ENCODE results near the gene HBA2. TPM values are rescaled to one million over a fixed set of nuclear protein-coding genes. Genes with fewer than 3 reads are reported as not detected.
"Not testable (repeated sequence)": the region's sequence is repeated elsewhere in the genome, so short reads cannot be mapped to it uniquely, and the experiment has no call there.

Gene HBA2
- total RNA-seq, 1 donor from 2014 or later = not detected

GRCh38 chr16:168424-168823 lies 4.3 kb upstream of the HBA2 start:
- no peak for TF ChIP-seq CTCF (IDR thresholded peaks at IDR 0.05; ENCODE audit: insufficient read depth, low read length, severe bottlenecking)
- FAIRE-seq = no peak
- no peak for DNase-seq (ENCODE audit: low read depth)
- H3K27me3 ChIP-seq (ENCODE audit: control insufficient read depth, insufficient read depth, low read length) = peaks cover 35% of the 10 kb centered on the region
- H3K36me3 ChIP-seq (ENCODE audit: control insufficient read depth, insufficient read depth, low read length) = no peaks in the 10 kb centered on the region
- H3K4me3 ChIP-seq (ENCODE audit: low read depth, low read length) = no peak overlapping the region

DNA sequence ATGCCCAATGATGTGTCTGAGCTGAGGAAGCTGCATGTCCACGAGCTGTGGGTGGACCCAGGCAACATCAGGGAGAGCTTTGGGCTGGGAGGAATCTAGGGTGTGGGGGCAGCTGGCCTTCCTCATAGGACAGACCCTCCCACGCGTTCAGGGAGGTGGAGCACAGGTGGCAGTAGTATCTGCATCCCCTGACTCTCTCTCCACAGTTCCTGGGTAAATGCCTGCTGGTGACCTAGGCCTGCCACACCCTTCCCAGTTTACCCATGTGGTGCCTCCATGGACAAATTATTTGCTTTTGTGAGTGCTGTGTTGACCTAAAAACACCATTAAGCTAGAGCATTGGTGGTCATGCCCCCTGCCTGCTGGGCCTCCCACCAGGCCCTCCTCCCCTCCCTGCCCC lies 3.7 kb upstream of the HBA2 start:
- no peak for DNase-seq (ENCODE audit: low read depth)
- H3K36me3 ChIP-seq (ENCODE audit: control insufficient read depth, insufficient read depth, low read length) = no peaks in the 10 kb centered on the region
- no peak for TF ChIP-seq CTCF (IDR thresholded peaks at IDR 0.05; ENCODE audit: insufficient read depth, low read length, severe bottlenecking)
- FAIRE-seq = no peak
- no peak overlapping the region for H3K4me3 ChIP-seq (ENCODE audit: low read depth, low read length)
- H3K27me3 ChIP-seq (ENCODE audit: control insufficient read depth, insufficient read depth, low read length) = peaks cover 36% of the 10 kb centered on the region

DNA sequence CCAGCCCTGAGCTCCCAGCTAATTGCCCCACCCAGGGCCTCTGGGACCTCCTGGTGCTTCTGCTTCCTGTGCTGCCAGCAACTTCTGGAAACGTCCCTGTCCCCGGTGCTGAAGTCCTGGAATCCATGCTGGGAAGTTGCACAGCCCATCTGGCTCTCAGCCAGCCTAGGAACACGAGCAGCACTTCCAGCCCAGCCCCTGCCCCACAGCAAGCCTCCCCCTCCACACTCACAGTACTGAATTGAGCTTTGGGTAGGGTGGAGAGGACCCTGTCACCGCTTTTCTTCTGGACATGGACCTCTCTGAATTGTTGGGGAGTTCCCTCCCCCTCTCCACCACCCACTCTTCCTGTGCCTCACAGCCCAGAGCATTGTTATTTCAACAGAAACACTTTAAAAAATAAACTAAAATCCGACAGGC lies 2.6 kb upstream of the HBA2 start:
- not testable (repeated sequence) for H3K36me3 ChIP-seq (ENCODE audit: control insufficient read depth, insufficient read depth, low read length); DNase-seq (ENCODE audit: low read depth); H3K4me3 ChIP-seq (ENCODE audit: low read depth, low read length); FAIRE-seq
- H3K27me3 ChIP-seq (ENCODE audit: control insufficient read depth, insufficient read depth, low read length) = peaks cover 36% of the 10 kb centered on the region

DNA sequence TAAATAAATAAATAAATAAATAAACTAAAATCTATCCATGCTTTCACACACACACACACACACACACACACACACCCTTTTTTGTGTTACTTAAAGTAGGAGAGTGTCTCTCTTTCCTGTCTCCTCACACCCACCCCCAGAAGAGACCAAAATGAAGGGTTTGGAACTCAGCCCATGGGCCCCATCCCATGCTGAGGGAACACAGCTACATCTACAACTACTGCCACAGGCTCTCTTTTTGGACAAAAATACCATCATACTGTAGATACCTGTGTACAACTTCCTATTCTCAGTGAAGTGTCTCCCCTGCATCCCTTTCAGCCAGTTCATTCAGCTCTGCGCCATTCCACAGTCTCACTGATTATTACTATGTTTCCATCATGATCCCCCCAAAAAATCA lies 1.9 kb upstream of the HBA2 start:
- H3K4me3 ChIP-seq (ENCODE audit: low read depth, low read length) = no peak overlapping the region
- no peak for TF ChIP-seq CTCF (IDR thresholded peaks at IDR 0.05; ENCODE audit: insufficient read depth, low read length, severe bottlenecking)
- H3K36me3 ChIP-seq (ENCODE audit: control insufficient read depth, insufficient read depth, low read length) = no peaks in the 10 kb centered on the region
- no peak for FAIRE-seq
- peaks cover 33% of the 10 kb centered on the region for H3K27me3 ChIP-seq (ENCODE audit: control insufficient read depth, insufficient read depth, low read length)
- no peak for DNase-seq (ENCODE audit: low read depth)

GRCh38 chr16:173211-173854 lies 657 bp downstream of the HBA2 start:
- peaks cover 23% of the 10 kb centered on the region for H3K27me3 ChIP-seq (ENCODE audit: control insufficient read depth, insufficient read depth, low read length)
- DNase-seq (ENCODE audit: low read depth) = not testable (repeated sequence)

GRCh38 chr16:173928-174769 lies 1.5 kb downstream of the HBA2 start:
- FAIRE-seq; H3K4me3 ChIP-seq (ENCODE audit: low read depth, low read length); H3K36me3 ChIP-seq (ENCODE audit: control insufficient read depth, insufficient read depth, low read length); DNase-seq (ENCODE audit: low read depth): not testable (repeated sequence)
- peaks cover 20% of the 10 kb centered on the region for H3K27me3 ChIP-seq (ENCODE audit: control insufficient read depth, insufficient read depth, low read length)

More at GRCh38 chr16:173211-173854, 657 bp downstream of the HBA2 start:
- not testable (repeated sequence) for H3K36me3 ChIP-seq (ENCODE audit: control insufficient read depth, insufficient read depth, low read length); FAIRE-seq; H3K4me3 ChIP-seq (ENCODE audit: low read depth, low read length)

- no peaks in the 10 kb centered on the region for H3K36me3 ChIP-seq (ENCODE audit: control insufficient read depth, insufficient read depth, low read length)
- no peak for DNase-seq (ENCODE audit: low read depth)
- H3K27me3 ChIP-seq (ENCODE audit: control insufficient read depth, insufficient read depth, low read length) = peaks cover 23% of the 10 kb centered on the region
- FAIRE-seq = no peak
- no peak for TF ChIP-seq CTCF (IDR thresholded peaks at IDR 0.05; ENCODE audit: insufficient read depth, low read length, severe bottlenecking)
- H3K4me3 ChIP-seq (ENCODE audit: low read depth, low read length) = no peak overlapping the region
Measured at GRCh38 chr16:175011-175949, 2.6 kb downstream of the HBA2 start.

DNA sequence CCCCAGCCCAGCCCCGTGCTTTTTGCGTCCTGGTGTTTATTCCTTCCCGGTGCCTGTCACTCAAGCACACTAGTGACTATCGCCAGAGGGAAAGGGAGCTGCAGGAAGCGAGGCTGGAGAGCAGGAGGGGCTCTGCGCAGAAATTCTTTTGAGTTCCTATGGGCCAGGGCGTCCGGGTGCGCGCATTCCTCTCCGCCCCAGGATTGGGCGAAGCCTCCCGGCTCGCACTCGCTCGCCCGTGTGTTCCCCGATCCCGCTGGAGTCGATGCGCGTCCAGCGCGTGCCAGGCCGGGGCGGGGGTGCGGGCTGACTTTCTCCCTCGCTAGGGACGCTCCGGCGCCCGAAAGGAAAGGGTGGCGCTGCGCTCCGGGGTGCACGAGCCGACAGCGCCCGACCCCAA lies 3.3 kb downstream of the HBA2 start:
- DNase-seq (ENCODE audit: low read depth); H3K36me3 ChIP-seq (ENCODE audit: control insufficient read depth, insufficient read depth, low read length); FAIRE-seq; H3K4me3 ChIP-seq (ENCODE audit: low read depth, low read length): not testable (repeated sequence)
- peaks cover 21% of the 10 kb centered on the region for H3K27me3 ChIP-seq (ENCODE audit: control insufficient read depth, insufficient read depth, low read length)
